Brain microvascular endothelial cell (primary cell): ENCODE measurements around the gene ERCC1.

Experiments
- DNase-seq: peaks from one replicate; pipeline ENCODE4 v3.0.0-alpha.2; 2020
- H3K27ac ChIP-seq: fragments of 250-450 bp; sonication (Bioruptor Pico); 2 replicates; pipeline ENCODE4 v1.5.1; 2020; ENCODE audit warnings: mild to moderate bottlenecking, moderate library complexity
- H3K27me3 ChIP-seq: fragments of 250-450 bp; sonication (Bioruptor Pico); replicated peaks from 2 replicates; pipeline ENCODE4 v1.5.1; 2020; ENCODE audit warnings: mild to moderate bottlenecking
- H3K36me3 ChIP-seq: fragments of 250-450 bp; sonication (Bioruptor Pico); replicated peaks from 2 replicates; pipeline ENCODE4 v1.5.1; 2020; ENCODE audit warnings: mild to moderate bottlenecking
- H3K4me3 ChIP-seq: 2 replicates; pipeline ENCODE4 v1.5.1; 2011; ENCODE audit warnings: low read depth, mild to moderate bottlenecking, control low read depth, low read length, moderate library complexity
- CTCF ChIP-seq: IDR thresholded peaks from 2 replicates; pipeline ENCODE4 v1.5.1; 2011; ENCODE audit warnings: low read depth, mild to moderate bottlenecking, moderate library complexity, low read length, control low read depth, inconsistent platforms; ENCODE audit errors: missing control alignments
- in situ Hi-C: cut with HindIII; loops from 2 replicates; pipeline ENCODE4 v1.10.0; 2017; ENCODE audit warnings: low sequenced_read_pairs, low pct_ligation_motif_present

Gene ERCC1

DNA sequence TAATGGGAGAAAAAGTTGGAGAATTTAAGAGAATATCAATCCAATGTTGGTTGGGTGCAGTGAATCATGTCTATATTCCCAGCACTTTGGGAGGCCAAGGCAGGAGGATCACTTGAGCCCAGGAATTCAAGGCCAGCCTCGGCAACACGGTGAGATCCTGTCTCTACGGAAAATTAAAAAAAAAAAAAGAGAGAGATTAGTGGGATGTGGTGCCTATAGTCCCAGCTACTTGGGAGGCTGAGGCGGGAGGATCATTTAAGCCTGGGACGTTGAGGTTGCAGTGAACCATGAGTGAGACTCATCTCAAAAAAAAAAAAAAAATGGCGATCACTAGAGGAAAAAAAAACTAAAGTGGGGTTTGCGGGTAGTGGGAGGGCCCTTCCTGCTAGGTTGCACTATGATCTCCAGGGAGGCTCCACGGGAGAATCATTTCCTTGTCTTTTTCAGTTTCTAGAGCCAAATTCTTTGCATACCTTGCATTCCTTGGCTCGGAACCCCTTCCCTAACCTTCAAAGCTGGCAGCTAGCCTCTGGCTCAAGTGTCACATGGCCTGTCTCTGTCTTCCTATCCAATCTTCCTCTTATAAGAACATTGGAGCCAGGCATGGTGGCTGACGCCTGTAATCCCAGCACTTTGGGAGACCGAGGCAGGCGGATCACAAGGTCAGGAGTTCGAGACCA lies 47.5 kb downstream of the ERCC1 start:
- in situ Hi-C loops, result no loop called here

DNA sequence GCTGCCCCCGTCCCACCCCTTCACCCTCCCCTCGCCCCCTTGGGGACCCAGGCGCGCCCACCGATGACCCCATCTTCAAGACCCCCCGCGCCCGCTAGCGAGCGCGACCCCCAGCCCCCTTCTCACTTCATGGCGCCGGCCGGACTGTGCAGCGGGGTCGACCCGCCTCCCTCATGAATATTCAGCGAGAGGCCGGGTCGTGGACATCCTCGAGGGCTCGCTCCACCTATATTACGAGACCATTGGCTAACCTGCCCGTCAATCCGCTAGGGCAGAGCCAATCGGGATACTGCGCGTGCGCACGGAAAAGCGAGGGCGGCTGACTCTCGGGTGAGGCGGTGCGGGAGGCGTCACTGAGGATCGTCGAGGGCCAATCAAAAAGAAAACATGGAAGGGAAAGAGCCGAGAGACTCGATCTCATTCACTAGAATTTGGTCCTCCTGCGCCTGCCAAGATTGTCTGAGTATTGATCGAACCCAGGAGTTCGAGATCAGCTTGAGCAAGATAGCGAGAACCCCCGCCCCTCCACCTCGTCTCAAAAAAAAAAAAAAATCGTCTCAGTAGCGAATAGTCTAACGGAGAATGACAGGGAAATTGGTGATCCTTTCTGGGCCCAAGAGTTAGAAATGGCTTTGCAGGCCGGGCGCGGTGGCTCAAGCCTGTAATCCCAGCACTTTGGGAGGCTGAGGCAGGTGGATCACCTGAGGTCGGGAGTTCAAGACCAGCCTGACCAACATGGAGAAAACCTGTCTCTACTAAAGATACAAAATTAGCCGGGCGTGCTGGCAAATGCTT lies 53.1 kb downstream of the ERCC1 start, which contains the start of gene ERCC2:
TSS of gene ERCC2 (minus strand) at position 164 of the 795 bp plus-strand sequence. CDS start at position 131, 33 bp downstream.
- Histone ChIP-seq H3K36me3 (peaks cover 6% of the 10 kb centered on the region), H3K27me3 (no peaks in the 10 kb centered on the region), H3K27ac (peak within 1 kb of the TSS; percentile 75), H3K4me3 (peak within 1 kb of the TSS; percentile 75)
- DNase-seq, result peak; percentile 100
- in situ Hi-C loops, result no loop called here
- no peak for TF ChIP-seq CTCF

More for the DNA sequence above, 47.5 kb downstream of the ERCC1 start:
- no peak for TF ChIP-seq CTCF
- Histone ChIP-seq H3K4me3 (no peak overlapping the region), H3K27me3 (no peaks in the 10 kb centered on the region), H3K27ac (peak overlapping the region; percentile 97), H3K36me3 (no peaks in the 10 kb centered on the region)
- DNase-seq, result peak; percentile 93

DNA sequence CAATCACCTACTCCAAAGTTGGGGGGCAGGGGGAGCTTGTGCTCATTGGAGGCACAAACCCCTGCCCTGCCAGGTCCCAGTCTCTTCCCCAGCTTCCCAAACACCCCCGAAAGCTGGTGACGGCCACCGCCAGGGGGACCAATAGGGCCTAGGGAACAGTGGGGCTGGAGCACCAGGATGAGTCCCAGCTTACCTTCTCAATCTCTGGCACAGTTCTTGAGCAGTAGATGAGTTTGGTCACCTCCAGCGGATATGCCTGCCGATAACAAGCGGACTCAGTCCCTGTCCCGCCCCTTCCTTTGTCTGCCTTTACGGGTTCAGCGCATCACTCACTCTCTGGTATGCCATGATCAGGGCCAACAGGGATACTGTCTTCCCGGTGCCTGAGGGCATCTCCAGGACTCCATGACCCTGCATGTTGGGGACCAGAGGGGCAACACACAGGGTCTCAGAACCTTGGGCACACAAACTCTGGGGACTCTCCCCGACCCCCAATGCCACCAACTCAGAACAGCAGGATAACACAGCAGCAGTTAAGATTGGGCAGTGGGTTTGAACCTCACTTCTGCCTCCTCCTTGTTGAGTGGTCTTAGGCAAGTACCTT lies 54.9 kb downstream of the ERCC1 start:
- Histone ChIP-seq H3K4me3 (no peak overlapping the region), H3K36me3 (peaks cover 15% of the 10 kb centered on the region), H3K27me3 (no peaks in the 10 kb centered on the region), H3K27ac (no peak overlapping the region)
- in situ Hi-C loops, result no loop called here
- TF ChIP-seq CTCF, result no peak
- DNase-seq, result no peak

GRCh38 chr19:45368127-45368526 lies 55.6 kb downstream of the ERCC1 start:
- H3K27ac ChIP-seq, result no peak overlapping the region
- in situ Hi-C loops, result no loop called here
- H3K36me3 ChIP-seq, result peaks cover 22% of the 10 kb centered on the region
- no peak for TF ChIP-seq CTCF
- H3K4me3 ChIP-seq, result no peak overlapping the region
- DNase-seq, result no peak
- no peaks in the 10 kb centered on the region for H3K27me3 ChIP-seq

GRCh38 chr19:45364696-45365095 lies 59.0 kb downstream of the ERCC1 start:
- no peak overlapping the region for H3K27ac ChIP-seq
- H3K36me3 ChIP-seq, result peaks cover 50% of the 10 kb centered on the region
- no peak for TF ChIP-seq CTCF

More at GRCh38 chr19:45364696-45365095, 59.0 kb downstream of the ERCC1 start:
- Histone ChIP-seq H3K27me3 (no peaks in the 10 kb centered on the region), H3K4me3 (no peak overlapping the region)
- in situ Hi-C loops, result no loop called here
- no peak for DNase-seq
